ENCODE results near the gene SMURF1.
"Not testable (repeated sequence)": the region's sequence is repeated elsewhere in the genome, so short reads cannot be mapped to it uniquely, and the experiment has no call there.

Gene SMURF1

GRCh38 chr7:99170730-99171074 is 26.8 kb upstream of the SMURF1 start:
- Histone ChIP-seq H3K4me1 (ENCODE audit: control insufficient read depth, insufficient read depth, low read length, unreplicated experiment) (no peaks in the 10 kb centered on the region), H3K27me3 (ENCODE audit: insufficient read depth, low read length) (peaks cover 17% of the 10 kb centered on the region), H2AFZ (ENCODE audit: low read length, unreplicated experiment) (no peak overlapping the region), H3K79me2 (ENCODE audit: control insufficient read depth, insufficient read depth, low read length, unreplicated experiment) (no peaks in the 10 kb centered on the region), H3K4me3 (ENCODE audit: low read depth, low read length) (no peak overlapping the region), H3K36me3 (ENCODE audit: insufficient read depth, low read length) (no peaks in the 10 kb centered on the region), H3K27ac (ENCODE audit: low read depth, low read length) (no peak overlapping the region)

- H3K79me2 ChIP-seq (ENCODE audit: control insufficient read depth, insufficient read depth, low read length, unreplicated experiment) = no peaks in the 10 kb centered on the region
- H3K4me1 ChIP-seq (ENCODE audit: control insufficient read depth, insufficient read depth, low read length, unreplicated experiment) = no peaks in the 10 kb centered on the region
- H3K27me3 ChIP-seq (ENCODE audit: insufficient read depth, low read length) = peaks cover 17% of the 10 kb centered on the region
- H3K27ac ChIP-seq (ENCODE audit: low read depth, low read length) = no peak overlapping the region
- H3K4me3 ChIP-seq (ENCODE audit: low read depth, low read length) = no peak overlapping the region
- no peaks in the 10 kb centered on the region for H3K36me3 ChIP-seq (ENCODE audit: insufficient read depth, low read length)
- no peak overlapping the region for H2AFZ ChIP-seq (ENCODE audit: low read length, unreplicated experiment)
Observed at GRCh38 chr7:99170065-99170729, 26.3 kb upstream of the SMURF1 start.

GRCh38 chr7:99167072-99167471 is 23.2 kb upstream of the SMURF1 start:
- no peak overlapping the region for H3K4me3 ChIP-seq (ENCODE audit: low read depth, low read length)
- H3K79me2 ChIP-seq (ENCODE audit: control insufficient read depth, insufficient read depth, low read length, unreplicated experiment) = no peaks in the 10 kb centered on the region
- peaks cover 4% of the 10 kb centered on the region for H3K4me1 ChIP-seq (ENCODE audit: control insufficient read depth, insufficient read depth, low read length, unreplicated experiment)
- no peaks in the 10 kb centered on the region for H3K36me3 ChIP-seq (ENCODE audit: insufficient read depth, low read length)
- no peak overlapping the region for H2AFZ ChIP-seq (ENCODE audit: low read length, unreplicated experiment)
- H3K27me3 ChIP-seq (ENCODE audit: insufficient read depth, low read length) = peaks cover 15% of the 10 kb centered on the region
- no peak overlapping the region for H3K27ac ChIP-seq (ENCODE audit: low read depth, low read length)

- Histone ChIP-seq H3K4me3 (ENCODE audit: low read depth, low read length) (no peak overlapping the region), H3K27ac (ENCODE audit: low read depth, low read length) (no peak overlapping the region), H2AFZ (ENCODE audit: low read length, unreplicated experiment) (no peak overlapping the region), H3K27me3 (ENCODE audit: insufficient read depth, low read length) (peaks cover 8% of the 10 kb centered on the region; the same call in 1 of the 2 replicates), H3K4me1 (ENCODE audit: control insufficient read depth, insufficient read depth, low read length, unreplicated experiment) (peaks cover 4% of the 10 kb centered on the region), H3K79me2 (ENCODE audit: control insufficient read depth, insufficient read depth, low read length, unreplicated experiment) (no peaks in the 10 kb centered on the region), H3K36me3 (ENCODE audit: insufficient read depth, low read length) (no peaks in the 10 kb centered on the region)
Observed at GRCh38 chr7:99165816-99166215, 21.9 kb upstream of the SMURF1 start.

- H3K79me2 ChIP-seq (ENCODE audit: control insufficient read depth, insufficient read depth, low read length, unreplicated experiment); H3K4me3 ChIP-seq (ENCODE audit: low read depth, low read length); H2AFZ ChIP-seq (ENCODE audit: low read length, unreplicated experiment); H3K4me1 ChIP-seq (ENCODE audit: control insufficient read depth, insufficient read depth, low read length, unreplicated experiment); H3K36me3 ChIP-seq (ENCODE audit: insufficient read depth, low read length); H3K27ac ChIP-seq (ENCODE audit: low read depth, low read length); H3K27me3 ChIP-seq (ENCODE audit: insufficient read depth, low read length): not testable (repeated sequence)
Observed at GRCh38 chr7:99163669-99164068, 19.8 kb upstream of the SMURF1 start.

GRCh38 chr7:99156649-99157048 is 12.7 kb upstream of the SMURF1 start:
- H3K36me3 ChIP-seq (ENCODE audit: insufficient read depth, low read length) = no peaks in the 10 kb centered on the region
- H3K27me3 ChIP-seq (ENCODE audit: insufficient read depth, low read length) = no peaks in the 10 kb centered on the region
- no peak overlapping the region for H3K27ac ChIP-seq (ENCODE audit: low read depth, low read length)
- H3K79me2 ChIP-seq (ENCODE audit: control insufficient read depth, insufficient read depth, low read length, unreplicated experiment) = no peaks in the 10 kb centered on the region
- H2AFZ ChIP-seq (ENCODE audit: low read length, unreplicated experiment) = no peak overlapping the region
- H3K4me1 ChIP-seq (ENCODE audit: control insufficient read depth, insufficient read depth, low read length, unreplicated experiment) = no peaks in the 10 kb centered on the region
- no peak overlapping the region for H3K4me3 ChIP-seq (ENCODE audit: low read depth, low read length)

GRCh38 chr7:99155211-99155610 is 11.3 kb upstream of the SMURF1 start:
- Histone ChIP-seq H3K79me2 (ENCODE audit: control insufficient read depth, insufficient read depth, low read length, unreplicated experiment) (no peaks in the 10 kb centered on the region), H3K4me3 (ENCODE audit: low read depth, low read length) (no peak overlapping the region), H3K4me1 (ENCODE audit: control insufficient read depth, insufficient read depth, low read length, unreplicated experiment) (no peaks in the 10 kb centered on the region), H3K27me3 (ENCODE audit: insufficient read depth, low read length) (no peaks in the 10 kb centered on the region), H2AFZ (ENCODE audit: low read length, unreplicated experiment) (no peak overlapping the region), H3K36me3 (ENCODE audit: insufficient read depth, low read length) (no peaks in the 10 kb centered on the region), H3K27ac (ENCODE audit: low read depth, low read length) (no peak overlapping the region)

GRCh38 chr7:99146979-99147378 is 3.1 kb upstream of the SMURF1 start:
- H3K4me3 ChIP-seq (ENCODE audit: low read depth, low read length) = no peak overlapping the region
- no peaks in the 10 kb centered on the region for H3K27me3 ChIP-seq (ENCODE audit: insufficient read depth, low read length)
- H2AFZ ChIP-seq (ENCODE audit: low read length, unreplicated experiment) = no peak overlapping the region
- no peaks in the 10 kb centered on the region for H3K4me1 ChIP-seq (ENCODE audit: control insufficient read depth, insufficient read depth, low read length, unreplicated experiment)
- H3K79me2 ChIP-seq (ENCODE audit: control insufficient read depth, insufficient read depth, low read length, unreplicated experiment) = peaks cover 1% of the 10 kb centered on the region
- no peaks in the 10 kb centered on the region for H3K36me3 ChIP-seq (ENCODE audit: insufficient read depth, low read length)
- no peak overlapping the region for H3K27ac ChIP-seq (ENCODE audit: low read depth, low read length)

- no peaks in the 10 kb centered on the region for H3K27me3 ChIP-seq (ENCODE audit: insufficient read depth, low read length)
- peak overlapping the region; percentile 69 for H2AFZ ChIP-seq (ENCODE audit: low read length, unreplicated experiment)
- no peaks in the 10 kb centered on the region for H3K36me3 ChIP-seq (ENCODE audit: insufficient read depth, low read length)
- peaks cover 35% of the 10 kb centered on the region for H3K79me2 ChIP-seq (ENCODE audit: control insufficient read depth, insufficient read depth, low read length, unreplicated experiment)
- H3K27ac ChIP-seq (ENCODE audit: low read depth, low read length) = peak overlapping the region; percentile 85
- peak overlapping the region; percentile 92 for H3K4me3 ChIP-seq (ENCODE audit: low read depth, low read length)
- peaks cover 23% of the 10 kb centered on the region for H3K4me1 ChIP-seq (ENCODE audit: control insufficient read depth, insufficient read depth, low read length, unreplicated experiment)
Observed at GRCh38 chr7:99143521-99143852, 421 bp downstream of the SMURF1 start.

- Histone ChIP-seq H3K4me1 (ENCODE audit: control insufficient read depth, insufficient read depth, low read length, unreplicated experiment) (peaks cover 29% of the 10 kb centered on the region), H2AFZ (ENCODE audit: low read length, unreplicated experiment) (no peak overlapping the region), H3K27me3 (ENCODE audit: insufficient read depth, low read length) (no peaks in the 10 kb centered on the region), H3K36me3 (ENCODE audit: insufficient read depth, low read length) (no peaks in the 10 kb centered on the region), H3K27ac (ENCODE audit: low read depth, low read length) (peak overlapping the region; percentile 91), H3K4me3 (ENCODE audit: low read depth, low read length) (peak overlapping the region; percentile 92), H3K79me2 (ENCODE audit: control insufficient read depth, insufficient read depth, low read length, unreplicated experiment) (peaks cover 41% of the 10 kb centered on the region)
Observed at GRCh38 chr7:99142727-99143520, 984 bp downstream of the SMURF1 start.

Measured in ACC112 (cell line).